ENCODE results near the gene ITGB1.

GRCh38 chr10:32959006-32959920 lies 1.2 kb upstream of the ITGB1 start:
- TF ChIP-seq NFE2L1 (CRISPR knock-in tag; IDR thresholded peaks at IDR 0.05) (no peak), TP53 (CRISPR knock-in tag; IDR thresholded peaks at IDR 0.05) (no peak), KAT7 (CRISPR knock-in tag; IDR thresholded peaks at IDR 0.05; ENCODE audit: borderline replicate concordance) (no peak), NR2C2 (CRISPR knock-in tag; IDR thresholded peaks at IDR 0.05) (no peak), JUN (CRISPR knock-in tag; IDR thresholded peaks at IDR 0.05) (no peak), TEAD1 (CRISPR knock-in tag; IDR thresholded peaks at IDR 0.05) (no peak), ELF4 (CRISPR knock-in tag; IDR thresholded peaks at IDR 0.05; ENCODE audit: low read depth) (no peak), ATF6 (CRISPR knock-in tag; IDR thresholded peaks at IDR 0.05) (no peak), ESRRA (CRISPR knock-in tag; IDR thresholded peaks at IDR 0.05; ENCODE audit: borderline replicate concordance) (no peak), RORB (CRISPR knock-in tag; IDR thresholded peaks at IDR 0.05) (no peak)
- TF ChIP-seq, protein P1, sequence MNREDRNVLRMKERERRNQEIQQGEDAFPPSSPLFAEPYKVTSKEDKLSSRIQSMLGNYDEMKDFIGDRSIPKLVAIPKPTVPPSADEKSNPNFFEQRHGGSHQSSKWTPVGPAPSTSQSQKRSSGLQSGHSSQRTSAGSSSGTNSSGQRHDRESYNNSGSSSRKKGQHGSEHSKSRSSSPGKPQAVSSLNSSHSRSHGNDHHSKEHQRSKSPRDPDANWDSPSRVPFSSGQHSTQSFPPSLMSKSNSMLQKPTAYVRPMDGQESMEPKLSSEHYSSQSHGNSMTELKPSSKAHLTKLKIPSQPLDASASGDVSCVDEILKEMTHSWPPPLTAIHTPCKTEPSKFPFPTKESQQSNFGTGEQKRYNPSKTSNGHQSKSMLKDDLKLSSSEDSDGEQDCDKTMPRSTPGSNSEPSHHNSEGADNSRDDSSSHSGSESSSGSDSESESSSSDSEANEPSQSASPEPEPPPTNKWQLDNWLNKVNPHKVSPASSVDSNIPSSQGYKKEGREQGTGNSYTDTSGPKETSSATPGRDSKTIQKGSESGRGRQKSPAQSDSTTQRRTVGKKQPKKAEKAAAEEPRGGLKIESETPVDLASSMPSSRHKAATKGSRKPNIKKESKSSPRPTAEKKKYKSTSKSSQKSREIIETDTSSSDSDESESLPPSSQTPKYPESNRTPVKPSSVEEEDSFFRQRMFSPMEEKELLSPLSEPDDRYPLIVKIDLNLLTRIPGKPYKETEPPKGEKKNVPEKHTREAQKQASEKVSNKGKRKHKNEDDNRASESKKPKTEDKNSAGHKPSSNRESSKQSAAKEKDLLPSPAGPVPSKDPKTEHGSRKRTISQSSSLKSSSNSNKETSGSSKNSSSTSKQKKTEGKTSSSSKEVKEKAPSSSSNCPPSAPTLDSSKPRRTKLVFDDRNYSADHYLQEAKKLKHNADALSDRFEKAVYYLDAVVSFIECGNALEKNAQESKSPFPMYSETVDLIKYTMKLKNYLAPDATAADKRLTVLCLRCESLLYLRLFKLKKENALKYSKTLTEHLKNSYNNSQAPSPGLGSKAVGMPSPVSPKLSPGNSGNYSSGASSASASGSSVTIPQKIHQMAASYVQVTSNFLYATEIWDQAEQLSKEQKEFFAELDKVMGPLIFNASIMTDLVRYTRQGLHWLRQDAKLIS (CRISPR knock-in tag; IDR thresholded peaks at IDR 0.05; ENCODE audit: borderline replicate concordance), result no peak
- TF ChIP-seq, protein P2, sequence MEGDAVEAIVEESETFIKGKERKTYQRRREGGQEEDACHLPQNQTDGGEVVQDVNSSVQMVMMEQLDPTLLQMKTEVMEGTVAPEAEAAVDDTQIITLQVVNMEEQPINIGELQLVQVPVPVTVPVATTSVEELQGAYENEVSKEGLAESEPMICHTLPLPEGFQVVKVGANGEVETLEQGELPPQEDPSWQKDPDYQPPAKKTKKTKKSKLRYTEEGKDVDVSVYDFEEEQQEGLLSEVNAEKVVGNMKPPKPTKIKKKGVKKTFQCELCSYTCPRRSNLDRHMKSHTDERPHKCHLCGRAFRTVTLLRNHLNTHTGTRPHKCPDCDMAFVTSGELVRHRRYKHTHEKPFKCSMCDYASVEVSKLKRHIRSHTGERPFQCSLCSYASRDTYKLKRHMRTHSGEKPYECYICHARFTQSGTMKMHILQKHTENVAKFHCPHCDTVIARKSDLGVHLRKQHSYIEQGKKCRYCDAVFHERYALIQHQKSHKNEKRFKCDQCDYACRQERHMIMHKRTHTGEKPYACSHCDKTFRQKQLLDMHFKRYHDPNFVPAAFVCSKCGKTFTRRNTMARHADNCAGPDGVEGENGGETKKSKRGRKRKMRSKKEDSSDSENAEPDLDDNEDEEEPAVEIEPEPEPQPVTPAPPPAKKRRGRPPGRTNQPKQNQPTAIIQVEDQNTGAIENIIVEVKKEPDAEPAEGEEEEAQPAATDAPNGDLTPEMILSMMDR (IDR thresholded peaks at IDR 0.05), result no peak
- TF ChIP-seq, protein P3, sequence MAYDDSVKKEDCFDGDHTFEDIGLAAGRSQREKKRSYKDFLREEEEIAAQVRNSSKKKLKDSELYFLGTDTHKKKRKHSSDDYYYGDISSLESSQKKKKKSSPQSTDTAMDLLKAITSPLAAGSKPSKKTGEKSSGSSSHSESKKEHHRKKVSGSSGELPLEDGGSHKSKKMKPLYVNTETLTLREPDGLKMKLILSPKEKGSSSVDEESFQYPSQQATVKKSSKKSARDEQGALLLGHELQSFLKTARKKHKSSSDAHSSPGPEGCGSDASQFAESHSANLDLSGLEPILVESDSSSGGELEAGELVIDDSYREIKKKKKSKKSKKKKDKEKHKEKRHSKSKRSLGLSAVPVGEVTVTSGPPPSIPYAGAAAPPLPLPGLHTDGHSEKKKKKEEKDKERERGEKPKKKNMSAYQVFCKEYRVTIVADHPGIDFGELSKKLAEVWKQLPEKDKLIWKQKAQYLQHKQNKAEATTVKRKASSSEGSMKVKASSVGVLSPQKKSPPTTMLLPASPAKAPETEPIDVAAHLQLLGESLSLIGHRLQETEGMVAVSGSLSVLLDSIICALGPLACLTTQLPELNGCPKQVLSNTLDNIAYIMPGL (CRISPR knock-in tag; IDR thresholded peaks at IDR 0.05), result no peak

All from WTC11 (cell line).